Activated naive CD8-positive, alpha-beta T cell (primary cell): ENCODE results near the gene CWC27.

Experiments
- H3K27ac Mint-ChIP-seq: one replicate; pipeline ENCODE4 v1.8.0; 2021; ENCODE audit warnings: mixed read lengths
- H3K27me3 Mint-ChIP-seq: one replicate; pipeline ENCODE4 v1.8.0; 2021; ENCODE audit warnings: mixed read lengths
- H3K36me3 Mint-ChIP-seq: one replicate; pipeline ENCODE4 v1.8.0; 2021; ENCODE audit warnings: mixed read lengths
- H3K4me1 Mint-ChIP-seq: one replicate; pipeline ENCODE4 v1.8.0; 2021; ENCODE audit warnings: low read depth, mixed read lengths
- H3K4me3 Mint-ChIP-seq: one replicate; pipeline ENCODE4 v1.8.0; 2021; ENCODE audit warnings: mild to moderate bottlenecking, mixed read lengths
- H3K9me3 Mint-ChIP-seq: one replicate; pipeline ENCODE4 v1.8.0; 2021; ENCODE audit warnings: low read depth, mixed read lengths

The CWC27 gene

GRCh38 chr5:64767959-64768357 is 772 bp upstream of the CWC27 start:
- H3K27ac Mint-ChIP-seq, result peak overlapping the region; percentile 99
- H3K4me3 Mint-ChIP-seq, result peak overlapping the region; percentile 100
- no peaks in the 10 kb centered on the region for H3K27me3 Mint-ChIP-seq
- H3K9me3 Mint-ChIP-seq, result no peaks in the 10 kb centered on the region
- H3K36me3 Mint-ChIP-seq, result peaks cover 9% of the 10 kb centered on the region
- H3K4me1 Mint-ChIP-seq, result peaks cover 60% of the 10 kb centered on the region

- Mint-ChIP-seq H3K4me3 (peak overlapping the region; percentile 100), H3K4me1 (peaks cover 61% of the 10 kb centered on the region), H3K9me3 (no peaks in the 10 kb centered on the region), H3K27me3 (no peaks in the 10 kb centered on the region), H3K36me3 (peaks cover 5% of the 10 kb centered on the region), H3K27ac (peak overlapping the region; percentile 99)
Measured at GRCh38 chr5:64769855-64770254, 1.1 kb downstream of the CWC27 start.

- H3K4me3 Mint-ChIP-seq, result no peak overlapping the region
- no peaks in the 10 kb centered on the region for H3K9me3 Mint-ChIP-seq
- H3K27ac Mint-ChIP-seq, result no peak overlapping the region
- no peaks in the 10 kb centered on the region for H3K27me3 Mint-ChIP-seq
- H3K4me1 Mint-ChIP-seq, result peaks cover 45% of the 10 kb centered on the region
- peaks cover 3% of the 10 kb centered on the region for H3K36me3 Mint-ChIP-seq
Measured at GRCh38 chr5:64771736-64772135, 3.0 kb downstream of the CWC27 start.

GRCh38 chr5:64773533-64773932 is 4.8 kb downstream of the CWC27 start:
- Mint-ChIP-seq H3K36me3 (no peaks in the 10 kb centered on the region), H3K9me3 (no peaks in the 10 kb centered on the region), H3K27me3 (no peaks in the 10 kb centered on the region), H3K4me3 (no peak overlapping the region), H3K4me1 (peaks cover 37% of the 10 kb centered on the region), H3K27ac (no peak overlapping the region)

GRCh38 chr5:64775291-64775690 is 6.6 kb downstream of the CWC27 start:
- Mint-ChIP-seq H3K4me1 (peaks cover 30% of the 10 kb centered on the region), H3K9me3 (no peaks in the 10 kb centered on the region), H3K27me3 (no peaks in the 10 kb centered on the region), H3K27ac (no peak overlapping the region), H3K4me3 (no peak overlapping the region), H3K36me3 (peaks cover 8% of the 10 kb centered on the region)

GRCh38 chr5:64784451-64785025 is 15.8 kb downstream of the CWC27 start:
- H3K4me1 Mint-ChIP-seq, result peaks cover 6% of the 10 kb centered on the region
- H3K27me3 Mint-ChIP-seq, result no peaks in the 10 kb centered on the region
- no peak overlapping the region for H3K27ac Mint-ChIP-seq
- no peaks in the 10 kb centered on the region for H3K9me3 Mint-ChIP-seq
- H3K36me3 Mint-ChIP-seq, result peaks cover 8% of the 10 kb centered on the region
- no peak overlapping the region for H3K4me3 Mint-ChIP-seq

- Mint-ChIP-seq H3K4me1 (no peaks in the 10 kb centered on the region), H3K27ac (no peak overlapping the region), H3K27me3 (no peaks in the 10 kb centered on the region), H3K4me3 (no peak overlapping the region), H3K36me3 (peaks cover 5% of the 10 kb centered on the region), H3K9me3 (no peaks in the 10 kb centered on the region)
Measured at GRCh38 chr5:64786372-64786771, 17.6 kb downstream of the CWC27 start.

GRCh38 chr5:64788156-64788555 is 19.4 kb downstream of the CWC27 start:
- no peak overlapping the region for H3K27ac Mint-ChIP-seq

GRCh38 chr5:64789457-64789856 is 20.7 kb downstream of the CWC27 start:
- Mint-ChIP-seq H3K27me3 (no peaks in the 10 kb centered on the region), H3K36me3 (peaks cover 11% of the 10 kb centered on the region), H3K4me3 (no peak overlapping the region)

More at GRCh38 chr5:64788156-64788555, 19.4 kb downstream of the CWC27 start:
- H3K9me3 Mint-ChIP-seq, result no peaks in the 10 kb centered on the region
- H3K4me1 Mint-ChIP-seq, result no peaks in the 10 kb centered on the region
- H3K27me3 Mint-ChIP-seq, result no peaks in the 10 kb centered on the region
- H3K36me3 Mint-ChIP-seq, result peaks cover 5% of the 10 kb centered on the region
- no peak overlapping the region for H3K4me3 Mint-ChIP-seq

GRCh38 chr5:64790210-64790609 is 21.5 kb downstream of the CWC27 start:
- Mint-ChIP-seq H3K27me3 (no peaks in the 10 kb centered on the region), H3K36me3 (peaks cover 11% of the 10 kb centered on the region), H3K9me3 (no peaks in the 10 kb centered on the region), H3K27ac (no peak overlapping the region), H3K4me3 (no peak overlapping the region), H3K4me1 (no peaks in the 10 kb centered on the region)

More at GRCh38 chr5:64789457-64789856, 20.7 kb downstream of the CWC27 start:
- Mint-ChIP-seq H3K4me1 (no peaks in the 10 kb centered on the region), H3K27ac (no peak overlapping the region), H3K9me3 (no peaks in the 10 kb centered on the region)

- H3K4me1 Mint-ChIP-seq, result no peaks in the 10 kb centered on the region
- H3K27me3 Mint-ChIP-seq, result no peaks in the 10 kb centered on the region
- no peaks in the 10 kb centered on the region for H3K9me3 Mint-ChIP-seq
- H3K4me3 Mint-ChIP-seq, result no peak overlapping the region
- H3K27ac Mint-ChIP-seq, result no peak overlapping the region
- H3K36me3 Mint-ChIP-seq, result peaks cover 10% of the 10 kb centered on the region
Measured at GRCh38 chr5:64792469-64792868, 23.7 kb downstream of the CWC27 start.

- Mint-ChIP-seq H3K4me1 (no peaks in the 10 kb centered on the region), H3K36me3 (peaks cover 10% of the 10 kb centered on the region), H3K27ac (no peak overlapping the region), H3K27me3 (no peaks in the 10 kb centered on the region), H3K4me3 (no peak overlapping the region), H3K9me3 (no peaks in the 10 kb centered on the region)
Measured at GRCh38 chr5:64794053-64794770, 25.5 kb downstream of the CWC27 start.

- no peaks in the 10 kb centered on the region for H3K4me1 Mint-ChIP-seq
- no peaks in the 10 kb centered on the region for H3K27me3 Mint-ChIP-seq
- peaks cover 13% of the 10 kb centered on the region for H3K36me3 Mint-ChIP-seq
- H3K9me3 Mint-ChIP-seq, result no peaks in the 10 kb centered on the region
- H3K27ac Mint-ChIP-seq, result no peak overlapping the region
- H3K4me3 Mint-ChIP-seq, result no peak overlapping the region
Measured at GRCh38 chr5:64796301-64796700, 27.6 kb downstream of the CWC27 start.

GRCh38 chr5:64800926-64801325 is 32.2 kb downstream of the CWC27 start:
- Mint-ChIP-seq H3K9me3 (no peaks in the 10 kb centered on the region), H3K27me3 (no peaks in the 10 kb centered on the region), H3K4me3 (no peak overlapping the region), H3K4me1 (no peaks in the 10 kb centered on the region), H3K27ac (no peak overlapping the region), H3K36me3 (peaks cover 5% of the 10 kb centered on the region)

GRCh38 chr5:64806537-64806936 is 37.8 kb downstream of the CWC27 start:
- Mint-ChIP-seq H3K27ac (no peak overlapping the region), H3K4me1 (no peaks in the 10 kb centered on the region), H3K9me3 (no peaks in the 10 kb centered on the region), H3K4me3 (no peak overlapping the region), H3K27me3 (no peaks in the 10 kb centered on the region), H3K36me3 (peaks cover 3% of the 10 kb centered on the region)

- Mint-ChIP-seq H3K36me3 (peaks cover 3% of the 10 kb centered on the region), H3K9me3 (no peaks in the 10 kb centered on the region), H3K4me3 (no peak overlapping the region), H3K4me1 (no peaks in the 10 kb centered on the region), H3K27me3 (no peaks in the 10 kb centered on the region), H3K27ac (no peak overlapping the region)
Measured at GRCh38 chr5:64807520-64807919, 38.8 kb downstream of the CWC27 start.
